Right lobe of liver (tissue), 6 donors: ENCODE results near the gene GRPEL2. TPM values are rescaled to one million over a fixed set of nuclear protein-coding genes. Genes with fewer than 3 reads are reported as not detected.
A peak's percentile ranks its signal among the peaks of the same experiment; 100 is the strongest.

Source experiments
- ATAC-seq, 4 donors: fragments of 200-7000 bp; cut with Tn5 transposase; one replicate each; pipeline ENCODE4 v1.9.1; 2020; ENCODE audit warnings: mild to moderate bottlenecking in 4 of 4, moderate library complexity in 4 of 4
- DNase-seq, 3 donors: peaks; one replicate each; pipeline ENCODE4 v3.0.0-alpha.2; 2020
- H3K27ac ChIP-seq, 3 donors: fragments of 200-600 bp; one replicate each; pipeline ENCODE4 v1.8.0; 2022
- H3K27me3 ChIP-seq, 2 donors: fragments of 200-600 bp; one replicate each; pipeline ENCODE4 v1.8.0; 2022
- H3K36me3 ChIP-seq, 4 donors: fragments of 200-600 bp; sonication (generic) in 1 of 4; one replicate each; pipeline versions ENCODE4 v1.5.1 to v1.8.0; 2017 to 2022; ENCODE audit warnings: control low read depth in 1 of 4
- H3K4me1 ChIP-seq, 4 donors: fragments of 200-600 bp; sonication (generic) in 1 of 4; one replicate each; pipeline versions ENCODE4 v1.5.1 to v1.8.0; 2017 to 2022; ENCODE audit warnings: control low read depth in 1 of 4
- H3K4me3 ChIP-seq, 3 donors: fragments of 200-600 bp; one replicate each; pipeline ENCODE4 v1.8.0; 2022
- H3K9me3 ChIP-seq, 4 donors: fragments of 200-600 bp; sonication (generic) in 1 of 4; one replicate each; pipeline versions ENCODE4 v1.5.1 to v1.8.0; 2017 to 2022; ENCODE audit warnings: control low read depth in 1 of 4
- POLR2A ChIP-seq: fragments of 450-650 bp; IDR thresholded peaks from one replicate; pipeline ENCODE4 v1.6.1; 2017; ENCODE audit warnings: antibody characterized with exemption, mild to moderate bottlenecking
- WGBS: methylation state at CpG from one replicate; pipeline ENCODE4 v1.1.6; 2018; ENCODE audit warnings: low coverage, low lambda C conversion rate; ENCODE audit not compliant: insufficient coverage; ENCODE audit errors: missing lambda C conversion rate; 5-methylcytosine and 5-hydroxymethylcytosine counted together
- intact Hi-C, 2 donors: fragments of 100-400 bp; cut with DNase I; formaldehyde crosslinking; loops; one replicate each; pipeline versions ENCODE4 v1.11.2 to v1.14.1; 2022
- total RNA-seq, 6 experiments: library from RNA; depleted of rRNA in 2 of 6; stranded (reverse); fragments of >200 nt in 2 of 6; fragmentation: NEBNext Ultra II Directional in 3 of 6; extraction: Animal tissue kit (Norgen Biotek cat#: 25700) in 3 of 6; gene quantifications; one replicate each; pipeline versions ENCODE4 v1.1.0 to v1.2.4, GENCODE V29; 2016 to 2023
- TF ChIP-seq, protein P1 (sequence below), 4 donors: fragments of 200-600 bp in 3 of 4; fragments of 450-650 bp in 1 of 4; IDR thresholded peaks; one replicate each; pipeline versions ENCODE4 v1.5.1 to v1.8.0; 2016 to 2022; ENCODE audit warnings: antibody characterized with exemption in 4 of 4, mild to moderate bottlenecking in 2 of 4
- donor health status: DM: no; HTN: yes; CAD: no.
- donor health status: DM: no; HTN: no; CAD: no.
- donor health status: DM: no; HTN: no; CAD: no.
- donor health status: DM: no; HTN: yes; CAD: no.
- donor health status: DM: no; HTN: yes; CAD: no.

GRPEL2 gene
- total RNA-seq, 6 experiments from 2014 or later, result 4.2 to 6.9 (median 5.9) TPM

DNA sequence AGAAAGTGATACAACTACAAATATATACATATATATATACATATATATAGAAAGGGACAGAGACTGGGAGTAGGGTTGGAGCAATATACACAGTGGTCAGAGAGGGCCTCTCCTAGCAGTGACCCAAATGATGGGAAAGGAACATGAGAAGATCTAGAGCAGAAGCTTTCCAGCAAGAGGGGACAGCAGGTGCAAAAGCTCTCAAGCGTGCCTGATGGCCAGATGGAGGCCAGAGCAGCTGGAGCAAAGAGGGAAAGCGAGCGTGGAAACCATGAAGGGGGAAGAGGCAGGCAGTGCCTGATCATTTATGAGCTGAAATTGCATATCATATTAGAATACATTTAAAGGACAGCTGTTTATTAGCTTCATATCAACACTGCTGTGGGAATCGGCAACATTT lies 7.6 kb upstream of the GRPEL2 start:
- Histone ChIP-seq H3K4me3 (no peak overlapping the region), H3K27me3 (no peaks in the 10 kb centered on the region), H3K9me3 (no peaks in the 10 kb centered on the region), H3K36me3 (peaks cover 0 to 4% (median 0%) of the 10 kb centered on the region in 4 donors), H3K27ac (no peak overlapping the region), H3K4me1 (no peaks in the 10 kb centered on the region)
- DNase-seq (no peak), ATAC-seq (no peak)
- 100% methylated on average over 4 of the region's 4 CpGs for WGBS
- intact Hi-C loops, result no loop called here
- TF ChIP-seq, protein P1, sequence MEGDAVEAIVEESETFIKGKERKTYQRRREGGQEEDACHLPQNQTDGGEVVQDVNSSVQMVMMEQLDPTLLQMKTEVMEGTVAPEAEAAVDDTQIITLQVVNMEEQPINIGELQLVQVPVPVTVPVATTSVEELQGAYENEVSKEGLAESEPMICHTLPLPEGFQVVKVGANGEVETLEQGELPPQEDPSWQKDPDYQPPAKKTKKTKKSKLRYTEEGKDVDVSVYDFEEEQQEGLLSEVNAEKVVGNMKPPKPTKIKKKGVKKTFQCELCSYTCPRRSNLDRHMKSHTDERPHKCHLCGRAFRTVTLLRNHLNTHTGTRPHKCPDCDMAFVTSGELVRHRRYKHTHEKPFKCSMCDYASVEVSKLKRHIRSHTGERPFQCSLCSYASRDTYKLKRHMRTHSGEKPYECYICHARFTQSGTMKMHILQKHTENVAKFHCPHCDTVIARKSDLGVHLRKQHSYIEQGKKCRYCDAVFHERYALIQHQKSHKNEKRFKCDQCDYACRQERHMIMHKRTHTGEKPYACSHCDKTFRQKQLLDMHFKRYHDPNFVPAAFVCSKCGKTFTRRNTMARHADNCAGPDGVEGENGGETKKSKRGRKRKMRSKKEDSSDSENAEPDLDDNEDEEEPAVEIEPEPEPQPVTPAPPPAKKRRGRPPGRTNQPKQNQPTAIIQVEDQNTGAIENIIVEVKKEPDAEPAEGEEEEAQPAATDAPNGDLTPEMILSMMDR (IDR thresholded peaks at IDR 0.05), result no peak
- no peak for TF ChIP-seq POLR2A

GRCh38 chr5:149338364-149338763 lies 6.9 kb upstream of the GRPEL2 start:
- WGBS, result 80% methylated on average over 1 of the region's 1 CpG
- peak in 1 of 4 donors; percentile 34 for ATAC-seq
- H3K27ac ChIP-seq, result no peak overlapping the region
- peaks cover 0 to 4% (median 0%) of the 10 kb centered on the region in 4 donors for H3K36me3 ChIP-seq
- DNase-seq, result no peak
- no peaks in the 10 kb centered on the region for H3K27me3 ChIP-seq
- intact Hi-C loops, result no loop called here
- no peaks in the 10 kb centered on the region for H3K9me3 ChIP-seq
- no peak overlapping the region for H3K4me3 ChIP-seq
- no peak for TF ChIP-seq POLR2A
- TF ChIP-seq, protein P1 (IDR thresholded peaks at IDR 0.05), result no peak
- no peaks in the 10 kb centered on the region for H3K4me1 ChIP-seq

DNA sequence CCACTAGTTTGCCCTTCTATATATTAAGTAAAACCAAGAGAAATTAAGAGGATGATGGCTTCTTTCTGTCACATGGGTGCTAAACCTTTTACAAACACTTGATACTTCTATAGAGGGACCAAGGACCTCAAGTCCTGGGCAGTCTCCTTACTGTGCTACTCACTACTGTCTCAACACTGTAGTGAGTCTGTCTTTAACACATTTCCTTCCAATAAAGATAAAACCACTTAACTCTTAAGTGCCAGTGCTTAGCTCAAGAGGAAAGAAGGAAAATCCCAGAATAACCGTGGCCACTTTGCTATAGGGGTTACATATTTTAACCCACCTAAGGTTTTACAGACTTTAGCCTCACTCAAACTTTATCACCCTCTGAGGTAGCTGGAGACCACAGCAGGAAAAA lies 4.4 kb upstream of the GRPEL2 start:
- Histone ChIP-seq H3K4me1 (peaks cover 0 to 7% (median 1%) of the 10 kb centered on the region in 4 donors), H3K27ac (no peak overlapping the region), H3K4me3 (no peak overlapping the region), H3K36me3 (peaks cover 0 to 4% (median 0%) of the 10 kb centered on the region in 4 donors), H3K27me3 (no peaks in the 10 kb centered on the region), H3K9me3 (no peaks in the 10 kb centered on the region)
- ATAC-seq, result no peak
- no peak for TF ChIP-seq POLR2A
- TF ChIP-seq, protein P1 (IDR thresholded peaks at IDR 0.05), result no peak
- DNase-seq, result no peak
- intact Hi-C loops, result no loop called here
- WGBS, result 62% methylated on average over 1 of the region's 1 CpG

DNA sequence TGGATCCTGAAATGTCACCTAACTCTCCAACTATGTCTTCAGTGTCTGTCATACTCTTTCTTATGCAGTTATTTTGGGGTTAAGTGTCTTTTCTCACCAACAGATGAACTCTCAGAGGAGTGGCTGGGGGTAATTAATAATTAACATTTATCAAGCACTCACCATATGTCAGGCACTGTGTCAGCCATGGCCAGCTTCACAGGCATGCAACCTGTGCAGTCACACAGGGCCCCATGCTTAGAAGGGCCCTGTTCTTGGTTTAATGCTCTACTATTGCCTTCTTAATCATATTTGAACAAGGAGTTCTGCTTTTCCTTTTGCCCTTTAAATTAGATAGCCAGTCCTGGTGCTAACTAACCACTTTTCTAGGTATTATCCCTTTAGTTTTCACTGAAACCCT lies 3.4 kb upstream of the GRPEL2 start:
- intact Hi-C loops, result no loop called here
- Histone ChIP-seq H3K27me3 (no peaks in the 10 kb centered on the region), H3K9me3 (no peaks in the 10 kb centered on the region), H3K27ac (no peak overlapping the region), H3K4me1 (peaks cover 0 to 11% (median 3%) of the 10 kb centered on the region in 4 donors), H3K36me3 (peaks cover 0 to 4% (median 0%) of the 10 kb centered on the region in 4 donors), H3K4me3 (no peak overlapping the region)
- DNase-seq (no peak), ATAC-seq (no peak)
- TF ChIP-seq, protein P1 (IDR thresholded peaks at IDR 0.05), result no peak
- TF ChIP-seq POLR2A, result no peak

DNA sequence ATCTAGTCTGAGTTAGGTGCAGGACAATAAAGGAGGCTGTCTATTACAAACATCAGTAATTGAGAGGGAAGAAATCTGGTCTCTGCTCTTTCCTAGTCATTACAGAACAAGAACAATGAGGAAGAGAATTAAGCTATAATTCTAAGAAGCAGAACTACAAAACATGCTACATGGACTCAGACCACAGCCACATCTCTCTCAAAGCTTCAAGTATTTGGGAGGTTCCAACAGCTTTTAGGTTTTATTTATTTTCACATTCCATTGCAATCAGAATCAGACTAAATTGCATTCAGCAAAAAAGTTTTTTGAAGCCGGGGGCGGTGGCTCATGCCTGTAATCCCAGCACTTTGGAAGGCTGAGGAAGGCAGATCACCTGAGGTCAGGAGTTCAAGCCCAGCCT lies 1.1 kb upstream of the GRPEL2 start:
- no peaks in the 10 kb centered on the region for H3K27me3 ChIP-seq
- 83% methylated on average over 2 of the region's 2 CpGs for WGBS
- no peak overlapping the region for H3K27ac ChIP-seq

More for the DNA sequence above, 1.1 kb upstream of the GRPEL2 start:
- peaks cover 0 to 11% (median 3%) of the 10 kb centered on the region in 4 donors for H3K4me1 ChIP-seq
- intact Hi-C loops, result no loop called here
- TF ChIP-seq, protein P1 (IDR thresholded peaks at IDR 0.05), result no peak
- TF ChIP-seq POLR2A, result no peak
- H3K4me3 ChIP-seq, result no peak overlapping the region
- no peak for ATAC-seq
- H3K36me3 ChIP-seq, result peaks cover 0 to 15% (median 3%) of the 10 kb centered on the region in 4 donors
- DNase-seq, result no peak
- H3K9me3 ChIP-seq, result no peaks in the 10 kb centered on the region
